HG03520 (cell line): ENCODE measurements around the gene NOX1.
"Not testable (repeated sequence)": the region's sequence is repeated elsewhere in the genome, so short reads cannot be mapped to it uniquely, and the experiment has no call there.

Experiments
- ATAC-seq: cut with Tn5 transposase; IDR thresholded peaks from one replicate; pipeline ENCODE4 v1.9.1; 2021; ENCODE audit warnings: mild to moderate bottlenecking, moderate library complexity; ENCODE audit not compliant: unreplicated experiment

Gene NOX1

GRCh38 chrX:100819837-100820666 lies 54.1 kb downstream of the NOX1 start, which contains the start of gene CSTF2:
TSS of gene CSTF2 (plus strand) at chrX:100820391. CDS start at chrX:100820417, 26 bp downstream.
- ATAC-seq = peak; percentile 100

GRCh38 chrX:100819534-100819836 lies 54.7 kb downstream of the NOX1 start:
- ATAC-seq = no peak

- ATAC-seq = no peak
Observed at GRCh38 chrX:100817340-100817739, 56.8 kb downstream of the NOX1 start.

GRCh38 chrX:100812216-100813158 lies 61.7 kb downstream of the NOX1 start:
- ATAC-seq = no peak

GRCh38 chrX:100808265-100808664 lies 65.9 kb downstream of the NOX1 start:
- ATAC-seq = not testable (repeated sequence)

GRCh38 chrX:100804780-100805179 lies 69.4 kb downstream of the NOX1 start:
- no peak for ATAC-seq

GRCh38 chrX:100802843-100803242 lies 71.3 kb downstream of the NOX1 start:
- ATAC-seq = no peak

- no peak for ATAC-seq
Observed at GRCh38 chrX:100798484-100799214, 75.5 kb downstream of the NOX1 start.

- no peak for ATAC-seq
Observed at GRCh38 chrX:100797359-100797758, 76.8 kb downstream of the NOX1 start.

- not testable (repeated sequence) for ATAC-seq
Observed at GRCh38 chrX:100796371-100796770, 77.8 kb downstream of the NOX1 start.
